Neural cell (in vitro differentiated cells): ENCODE results near the gene BDKRB1. TPM values are rescaled to one million over a fixed set of nuclear protein-coding genes. Genes with fewer than 3 reads are reported as not detected.

Source experiments
- H2AFZ ChIP-seq: fragments of 200-600, 300-800 bp; sonication (generic), shearing (Covaris generic); 2 replicates; pipeline ENCODE4 v1.6.0; 2014; ENCODE audit warnings: low read depth, mild to moderate bottlenecking, antibody characterized with exemption, low read length, moderate library complexity
- H3F3A ChIP-seq: fragments of 200-600 bp; shearing (Covaris generic); 2 replicates; pipeline ENCODE4 v1.6.1; 2016; ENCODE audit warnings: mild to moderate bottlenecking, moderate library complexity, mixed read lengths, antibody characterized with exemption, low read length; ENCODE audit not compliant: insufficient read depth, poor library complexity, severe bottlenecking
- H3K27ac ChIP-seq: fragments of 200-600, 300-800 bp; sonication (generic), shearing (Covaris generic); 2 replicates; pipeline ENCODE4 v1.5.1; 2014; ENCODE audit warnings: mild to moderate bottlenecking, low read length, moderate library complexity
- H3K27me3 ChIP-seq: fragments of 300-800, 200-600 bp; sonication (generic), shearing (Covaris generic); 2 replicates; pipeline ENCODE4 v1.6.0; 2014; ENCODE audit warnings: mild to moderate bottlenecking, low read depth, low read length, moderate library complexity; ENCODE audit not compliant: insufficient read depth
- H3K36me3 ChIP-seq: fragments of 300-800, 200-600 bp; sonication (generic), shearing (Covaris generic); 2 replicates; pipeline ENCODE4 v1.5.1; 2014; ENCODE audit warnings: mild to moderate bottlenecking, antibody characterized with exemption, low read length, moderate library complexity; ENCODE audit not compliant: insufficient read depth
- H3K4me2 ChIP-seq: fragments of 300-800, 200-600 bp; sonication (generic), shearing (Covaris generic); 2 replicates; pipeline ENCODE4 v1.6.0; 2014; ENCODE audit warnings: mild to moderate bottlenecking, low read length
- H3K4me3 ChIP-seq: fragments of 300-800, 200-600 bp; sonication (generic), shearing (Covaris generic); 2 replicates; pipeline ENCODE4 v1.5.1; 2014; ENCODE audit warnings: mild to moderate bottlenecking, low read length, moderate library complexity
- H3K79me2 ChIP-seq: fragments of 200-600 bp; shearing (Covaris generic); replicated peaks from 2 replicates; pipeline ENCODE4 v1.6.0; 2014; ENCODE audit warnings: mild to moderate bottlenecking, low read length, moderate library complexity; ENCODE audit not compliant: insufficient read depth
- H3K9ac ChIP-seq: fragments of 300-800, 200-600 bp; sonication (generic), shearing (Covaris generic); 2 replicates; pipeline ENCODE4 v1.6.1; 2016; ENCODE audit warnings: mild to moderate bottlenecking, low read length, mixed read lengths
- H3K9me2 ChIP-seq: fragments of 200-600 bp; shearing (Covaris generic); 2 replicates; pipeline ENCODE4 v1.6.1; 2016; ENCODE audit warnings: mild to moderate bottlenecking, low read length, mixed read lengths; ENCODE audit not compliant: insufficient read depth
- H3K9me3 ChIP-seq: fragments of 200-600, 300-800 bp; sonication (generic), shearing (Covaris generic); 2 replicates; pipeline ENCODE4 v1.6.1; 2016; ENCODE audit warnings: mild to moderate bottlenecking, mixed run types, low read length, moderate library complexity, mixed read lengths
- H4K20me1 ChIP-seq: fragments of 200-600 bp; shearing (Covaris generic); 2 replicates; pipeline ENCODE4 v1.6.1; 2016; ENCODE audit warnings: mild to moderate bottlenecking, mixed run types; ENCODE audit not compliant: insufficient read depth
- CTCF ChIP-seq: fragments of 450-650 bp; IDR thresholded peaks from 2 replicates; pipeline ENCODE4 v1.5.1; 2014; ENCODE audit warnings: antibody characterized with exemption, mild to moderate bottlenecking, moderate library complexity; ENCODE audit not compliant: poor library complexity, severe bottlenecking
- EP300 ChIP-seq: fragments of 450-650 bp; conservative IDR thresholded peaks from 2 replicates; pipeline ENCODE4 v1.6.1; 2014; ENCODE audit warnings: antibody characterized with exemption, mild to moderate bottlenecking, moderate library complexity; ENCODE audit not compliant: poor library complexity, severe bottlenecking
- EZH2 ChIP-seq: fragments of 200-600, 300-800 bp; shearing (Covaris generic), sonication (generic); IDR thresholded peaks from 2 replicates; pipeline ENCODE4 v1.6.1; 2014; ENCODE audit warnings: antibody characterized with exemption, low read length, borderline replicate concordance, mild to moderate bottlenecking; ENCODE audit not compliant: insufficient read depth, poor library complexity, severe bottlenecking
- MXI1 ChIP-seq: fragments of 450-650 bp; conservative IDR thresholded peaks from 2 replicates; pipeline ENCODE4 v1.6.1; 2014; ENCODE audit warnings: antibody characterized with exemption, mild to moderate bottlenecking; ENCODE audit not compliant: poor library complexity, severe bottlenecking
- POLR2AphosphoS5 ChIP-seq: IDR thresholded peaks from 2 replicates; pipeline ENCODE4 v1.6.1; 2012
- RAD21 ChIP-seq: fragments of 450-650 bp; conservative IDR thresholded peaks from 2 replicates; pipeline ENCODE4 v1.6.1; 2014; ENCODE audit warnings: antibody characterized with exemption, mild to moderate bottlenecking, moderate library complexity
- REST ChIP-seq: IDR thresholded peaks from 2 replicates; pipeline ENCODE4 v1.6.1; 2012; ENCODE audit warnings: borderline replicate concordance
- SMC3 ChIP-seq: fragments of 450-650 bp; conservative IDR thresholded peaks from 2 replicates; pipeline ENCODE4 v1.6.1; 2014; ENCODE audit warnings: antibody characterized with exemption, mild to moderate bottlenecking, moderate library complexity; ENCODE audit not compliant: poor library complexity
- TAF1 ChIP-seq: IDR thresholded peaks from 2 replicates; pipeline ENCODE4 v1.6.1; 2012; ENCODE audit warnings: low read depth
- polyA plus RNA-seq: library from polyadenylated mRNA; depleted of rRNA; stranded (reverse); fragments of >200 nt; gene quantifications from 2 replicates; pipeline ENCODE4 v1.2.3, GENCODE V29; 2014

Gene BDKRB1
- polyA plus RNA-seq, 1 donor from 2014 or later, result not detected

- H3K9me3 ChIP-seq, result no peaks in the 10 kb centered on the region
- H3K4me3 ChIP-seq, result no peak overlapping the region
- no peak overlapping the region for H3K9ac ChIP-seq
- no peaks in the 10 kb centered on the region for H3F3A ChIP-seq
- H3K27ac ChIP-seq, result no peak overlapping the region
- no peak overlapping the region for H2AFZ ChIP-seq
- no peaks in the 10 kb centered on the region for H4K20me1 ChIP-seq
- TF ChIP-seq EZH2, result no peak
- TF ChIP-seq EP300, result no peak
- TF ChIP-seq REST, result no peak
- TF ChIP-seq MXI1, result no peak
- TF ChIP-seq POLR2AphosphoS5, result no peak
- no peak for TF ChIP-seq TAF1
- TF ChIP-seq RAD21, result no peak
- no peak for TF ChIP-seq SMC3
- no peak for TF ChIP-seq CTCF
- no peaks in the 10 kb centered on the region for H3K9me2 ChIP-seq
- H3K27me3 ChIP-seq, result no peaks in the 10 kb centered on the region
- H3K79me2 ChIP-seq, result no peaks in the 10 kb centered on the region
- no peak overlapping the region for H3K4me2 ChIP-seq
- peaks cover 3% of the 10 kb centered on the region for H3K36me3 ChIP-seq
These were observed 28.4 kb downstream of the BDKRB1 start for GRCh38 chr14:96284430-96284829.

GRCh38 chr14:96285667-96286066 lies 29.7 kb downstream of the BDKRB1 start:
- Histone ChIP-seq H3K27me3 (no peaks in the 10 kb centered on the region), H3K36me3 (peaks cover 10% of the 10 kb centered on the region), H3K4me2 (no peak overlapping the region), H3K79me2 (no peaks in the 10 kb centered on the region), H3K9me2 (no peaks in the 10 kb centered on the region), H3K9me3 (no peaks in the 10 kb centered on the region), H2AFZ (no peak overlapping the region), H3K9ac (no peak overlapping the region), H3F3A (no peaks in the 10 kb centered on the region), H3K4me3 (no peak overlapping the region), H4K20me1 (no peaks in the 10 kb centered on the region), H3K27ac (no peak overlapping the region)
- no peak for TF ChIP-seq POLR2AphosphoS5
- TF ChIP-seq MXI1, result no peak
- no peak for TF ChIP-seq EZH2
- no peak for TF ChIP-seq CTCF
- TF ChIP-seq SMC3, result no peak
- TF ChIP-seq REST, result no peak
- no peak for TF ChIP-seq TAF1
- TF ChIP-seq EP300, result no peak
